Peyer's patch (tissue), 4 donors: ENCODE measurements around the gene TMEM132C.

Experiments
- CTCF ChIP-seq, 6 experiments: fragments of 450-650 bp in 4 of 6; fragments of 200-600 bp in 2 of 6; sonication (generic) in 1 of 6; IDR thresholded peaks; one replicate each; pipeline ENCODE4 v1.5.1; 2017 to 2019; ENCODE audit warnings: antibody characterized with exemption in 6 of 6, mild to moderate bottlenecking in 3 of 6, moderate library complexity in 1 of 6
- POLR2A ChIP-seq, 2 donors: fragments of 450-650 bp; IDR thresholded peaks; one replicate each; pipeline ENCODE4 v1.5.1; 2017; ENCODE audit warnings: antibody characterized with exemption in 2 of 2, mild to moderate bottlenecking in 2 of 2, moderate library complexity in 2 of 2

- no peak for TF ChIP-seq CTCF (IDR thresholded peaks at IDR 0.05)
- TF ChIP-seq POLR2A (IDR thresholded peaks at IDR 0.05) = no peak
These were observed 204.5 kb downstream of the TMEM132C start for GRCh38 chr12:128471491-128471890.
